D721Med (cell line): ENCODE measurements around the gene HOXA6.

ENCODE experiments used
- DNase-seq: peaks from one replicate; pipeline ENCODE4 v3.0.0; 2011; ENCODE audit warnings: low spot score; ENCODE audit not compliant: insufficient read length
- FAIRE-seq: peaks from 2 replicates; lab custom pipeline; 2011; peaks lifted over from hg19 to GRCh38; lab: Jason Lieb, UNC
- CTCF ChIP-seq: IDR thresholded peaks from 2 replicates; pipeline ENCODE4 v1.5.1; 2012; ENCODE audit warnings: mild to moderate bottlenecking, control low read depth; ENCODE audit not compliant: insufficient read depth; ENCODE audit errors: missing control alignments

HOXA6 gene

GRCh38 chr7:27117887-27118491 lies 29.6 kb downstream of the HOXA6 start:
- DNase-seq (no peak), FAIRE-seq (no peak)
- TF ChIP-seq CTCF, result no peak

GRCh38 chr7:27116962-27117886 lies 30.4 kb downstream of the HOXA6 start:
- FAIRE-seq (no peak), DNase-seq (no peak)
- no peak for TF ChIP-seq CTCF

- no peak for FAIRE-seq
- DNase-seq, result no peak
- TF ChIP-seq CTCF, result no peak
Observed at GRCh38 chr7:27116031-27116961, 31.3 kb downstream of the HOXA6 start.

- DNase-seq, result no peak
- TF ChIP-seq CTCF, result no peak
- FAIRE-seq, result no peak
Observed at GRCh38 chr7:27115221-27116026, 32.1 kb downstream of the HOXA6 start.

GRCh38 chr7:27114881-27115220 lies 32.7 kb downstream of the HOXA6 start:
- FAIRE-seq (no peak), DNase-seq (no peak)
- no peak for TF ChIP-seq CTCF

GRCh38 chr7:27113991-27114769 lies 33.4 kb downstream of the HOXA6 start:
- TF ChIP-seq CTCF, result no peak
- DNase-seq (no peak), FAIRE-seq (no peak)
